WTC11 (cell line): ENCODE measurements around the gene RADIL.

Experiments
- ATF2 ChIP-seq: sonication (generic); formaldehyde crosslinking; IDR thresholded peaks from 2 replicates; pipeline ENCODE4 v1.8.1; 2022; ENCODE audit warnings: low read depth, missing genetic modification reagents, borderline replicate concordance
- MAX ChIP-seq: sonication (generic); formaldehyde crosslinking; IDR thresholded peaks from 2 replicates; pipeline ENCODE4 v1.8.0; 2022; ENCODE audit warnings: mild to moderate bottlenecking, missing genetic modification reagents
- STAT6 ChIP-seq: sonication (generic); formaldehyde crosslinking; conservative IDR thresholded peaks from 2 replicates; pipeline ENCODE4 v1.8.1; 2023; ENCODE audit warnings: mild to moderate bottlenecking, low read depth, missing genetic modification reagents, moderate library complexity
- ZNF263 ChIP-seq: sonication (generic); formaldehyde crosslinking; IDR thresholded peaks from 2 replicates; pipeline ENCODE4 v1.8.1; 2022; ENCODE audit warnings: low read depth, mild to moderate bottlenecking, moderate library complexity, missing genetic modification reagents
- TF ChIP-seq, protein P1 (sequence below): sonication (generic); formaldehyde crosslinking; IDR thresholded peaks from 2 replicates; pipeline ENCODE4 v1.8.1; 2023; ENCODE audit warnings: mild to moderate bottlenecking, missing genetic modification reagents, moderate library complexity
- TF ChIP-seq, protein P2 (sequence below): fragments of 200-600 bp; IDR thresholded peaks from 2 replicates; pipeline ENCODE4 v1.8.0; 2022; ENCODE audit warnings: antibody characterized with exemption
- TF ChIP-seq, protein P3 (sequence below): sonication (generic); formaldehyde crosslinking; IDR thresholded peaks from 2 replicates; pipeline ENCODE4 v1.8.1; 2022; ENCODE audit warnings: low read depth, mild to moderate bottlenecking, moderate library complexity, missing genetic modification reagents, borderline replicate concordance
- TF ChIP-seq, protein P4 (sequence below): sonication (generic); formaldehyde crosslinking; IDR thresholded peaks from 2 replicates; pipeline ENCODE4 v1.8.1; 2023; ENCODE audit warnings: mild to moderate bottlenecking, missing genetic modification reagents

DNA sequence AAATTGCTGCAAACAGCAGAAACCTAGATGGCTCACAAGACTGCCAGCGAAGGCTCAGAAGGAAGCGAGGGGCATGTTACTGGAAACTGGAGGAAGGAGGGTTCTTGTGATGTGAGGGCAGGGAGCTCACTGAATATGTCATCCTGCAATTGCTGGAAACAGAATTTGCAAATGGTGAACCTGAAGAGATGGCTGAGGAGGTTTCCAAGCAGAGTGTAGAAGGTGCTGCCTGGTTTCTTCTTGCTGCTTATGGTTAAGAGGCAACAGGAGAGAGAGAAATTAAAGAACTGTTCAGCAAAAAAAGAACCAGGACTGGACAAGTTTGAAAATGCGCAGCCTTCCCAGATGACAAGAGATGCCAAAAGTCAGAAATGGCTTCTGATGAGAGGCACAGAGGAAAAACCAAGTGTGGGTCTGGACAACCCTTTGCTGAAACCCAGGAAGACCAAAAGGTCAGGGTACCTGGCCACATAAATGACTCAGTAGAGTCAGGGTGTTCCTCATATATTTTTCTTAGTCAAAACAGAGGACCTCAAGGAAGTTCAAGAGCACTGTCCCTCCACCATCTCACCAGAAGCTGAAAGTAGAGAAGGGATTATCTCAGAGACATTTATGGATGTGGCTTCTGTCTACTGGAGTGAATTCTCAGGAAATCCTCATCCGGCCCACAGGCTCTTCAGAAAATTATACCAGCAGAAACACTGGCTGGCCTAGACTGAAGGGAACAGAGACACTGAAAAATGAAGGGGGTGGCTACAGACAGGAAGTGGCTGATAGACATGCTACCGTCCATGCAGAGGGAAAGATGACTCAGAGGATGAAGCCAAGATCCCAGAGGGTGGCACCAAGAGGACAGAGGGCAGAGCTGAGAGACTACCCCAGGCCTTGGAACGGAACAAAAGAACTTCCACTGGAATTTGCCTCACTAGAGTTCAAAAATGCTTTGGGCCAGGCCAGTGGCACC lies 31.8 kb downstream of the RADIL start:
- TF ChIP-seq, protein P1, sequence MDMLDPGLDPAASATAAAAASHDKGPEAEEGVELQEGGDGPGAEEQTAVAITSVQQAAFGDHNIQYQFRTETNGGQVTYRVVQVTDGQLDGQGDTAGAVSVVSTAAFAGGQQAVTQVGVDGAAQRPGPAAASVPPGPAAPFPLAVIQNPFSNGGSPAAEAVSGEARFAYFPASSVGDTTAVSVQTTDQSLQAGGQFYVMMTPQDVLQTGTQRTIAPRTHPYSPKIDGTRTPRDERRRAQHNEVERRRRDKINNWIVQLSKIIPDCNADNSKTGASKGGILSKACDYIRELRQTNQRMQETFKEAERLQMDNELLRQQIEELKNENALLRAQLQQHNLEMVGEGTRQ (CRISPR knock-in tag), result no peak
- TF ChIP-seq, protein P2, sequence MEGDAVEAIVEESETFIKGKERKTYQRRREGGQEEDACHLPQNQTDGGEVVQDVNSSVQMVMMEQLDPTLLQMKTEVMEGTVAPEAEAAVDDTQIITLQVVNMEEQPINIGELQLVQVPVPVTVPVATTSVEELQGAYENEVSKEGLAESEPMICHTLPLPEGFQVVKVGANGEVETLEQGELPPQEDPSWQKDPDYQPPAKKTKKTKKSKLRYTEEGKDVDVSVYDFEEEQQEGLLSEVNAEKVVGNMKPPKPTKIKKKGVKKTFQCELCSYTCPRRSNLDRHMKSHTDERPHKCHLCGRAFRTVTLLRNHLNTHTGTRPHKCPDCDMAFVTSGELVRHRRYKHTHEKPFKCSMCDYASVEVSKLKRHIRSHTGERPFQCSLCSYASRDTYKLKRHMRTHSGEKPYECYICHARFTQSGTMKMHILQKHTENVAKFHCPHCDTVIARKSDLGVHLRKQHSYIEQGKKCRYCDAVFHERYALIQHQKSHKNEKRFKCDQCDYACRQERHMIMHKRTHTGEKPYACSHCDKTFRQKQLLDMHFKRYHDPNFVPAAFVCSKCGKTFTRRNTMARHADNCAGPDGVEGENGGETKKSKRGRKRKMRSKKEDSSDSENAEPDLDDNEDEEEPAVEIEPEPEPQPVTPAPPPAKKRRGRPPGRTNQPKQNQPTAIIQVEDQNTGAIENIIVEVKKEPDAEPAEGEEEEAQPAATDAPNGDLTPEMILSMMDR, result no peak
- no peak for TF ChIP-seq MAX (CRISPR knock-in tag)
- TF ChIP-seq ZNF263 (CRISPR knock-in tag), result no peak
- TF ChIP-seq STAT6 (CRISPR knock-in tag), result no peak
- no peak for TF ChIP-seq ATF2 (CRISPR knock-in tag)
- TF ChIP-seq, protein P3, sequence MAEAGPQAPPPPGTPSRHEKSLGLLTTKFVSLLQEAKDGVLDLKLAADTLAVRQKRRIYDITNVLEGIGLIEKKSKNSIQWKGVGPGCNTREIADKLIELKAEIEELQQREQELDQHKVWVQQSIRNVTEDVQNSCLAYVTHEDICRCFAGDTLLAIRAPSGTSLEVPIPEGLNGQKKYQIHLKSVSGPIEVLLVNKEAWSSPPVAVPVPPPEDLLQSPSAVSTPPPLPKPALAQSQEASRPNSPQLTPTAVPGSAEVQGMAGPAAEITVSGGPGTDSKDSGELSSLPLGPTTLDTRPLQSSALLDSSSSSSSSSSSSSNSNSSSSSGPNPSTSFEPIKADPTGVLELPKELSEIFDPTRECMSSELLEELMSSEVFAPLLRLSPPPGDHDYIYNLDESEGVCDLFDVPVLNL (CRISPR knock-in tag), result no peak
- TF ChIP-seq, protein P4, sequence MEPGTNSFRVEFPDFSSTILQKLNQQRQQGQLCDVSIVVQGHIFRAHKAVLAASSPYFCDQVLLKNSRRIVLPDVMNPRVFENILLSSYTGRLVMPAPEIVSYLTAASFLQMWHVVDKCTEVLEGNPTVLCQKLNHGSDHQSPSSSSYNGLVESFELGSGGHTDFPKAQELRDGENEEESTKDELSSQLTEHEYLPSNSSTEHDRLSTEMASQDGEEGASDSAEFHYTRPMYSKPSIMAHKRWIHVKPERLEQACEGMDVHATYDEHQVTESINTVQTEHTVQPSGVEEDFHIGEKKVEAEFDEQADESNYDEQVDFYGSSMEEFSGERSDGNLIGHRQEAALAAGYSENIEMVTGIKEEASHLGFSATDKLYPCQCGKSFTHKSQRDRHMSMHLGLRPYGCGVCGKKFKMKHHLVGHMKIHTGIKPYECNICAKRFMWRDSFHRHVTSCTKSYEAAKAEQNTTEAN (CRISPR knock-in tag), result no peak
